Caco-2 (cell line): Measurements from ENCODE around the gene TEDC2. TPM values are rescaled to one million over a fixed set of nuclear protein-coding genes. Genes with fewer than 3 reads are reported as not detected.

Experiments
- BruUV-seq: library from RNA; stranded (reverse); fragments of 400-500 nt; replicated peaks from 2 replicates; lab custom pipeline; 2021; lab: Mats Ljungman, UMichigan
- CTCF ChIA-PET: fragments of 300-600 bp; sonication (Branson Sonifier 250); formaldehyde crosslinking; loops from one replicate; lab custom pipeline; 2022; ENCODE audit warnings: antibody characterized with exemption; lab: Charles Lee
- POLR2A ChIA-PET: fragments of 300-600 bp; sonication (Branson Sonifier 250); formaldehyde crosslinking; loops from one replicate; lab custom pipeline; 2022; ENCODE audit warnings: antibody characterized with exemption; lab: Charles Lee
- DNase-seq, 2 experiments: peaks; one replicate each; pipeline versions ENCODE4 v3.0.0 to v3.0.0-alpha.2; 2020 to 2022
- H3K27me3 ChIP-seq: replicated peaks from 2 replicates; pipeline ENCODE4 v1.6.0; 2011; ENCODE audit warnings: low read length; ENCODE audit not compliant: control insufficient read depth, insufficient read depth
- H3K36me3 ChIP-seq: 2 replicates; pipeline ENCODE4 v1.5.1; 2011; ENCODE audit warnings: low read length; ENCODE audit not compliant: control insufficient read depth, insufficient read depth
- H3K4me1 ChIP-seq: fragments of 250-450 bp; sonication (Bioruptor Pico); 2 replicates; pipeline ENCODE4 v1.5.1; 2020; ENCODE audit warnings: mild to moderate bottlenecking
- H3K4me3 ChIP-seq: 2 replicates; pipeline ENCODE4 v1.5.1; 2011; ENCODE audit warnings: low read depth, mild to moderate bottlenecking, control low read depth, low read length
- H3K9me3 ChIP-seq: fragments of 250-450 bp; sonication (Bioruptor Pico); 2 replicates; pipeline ENCODE4 v1.5.1; 2020; ENCODE audit warnings: mild to moderate bottlenecking, moderate library complexity
- H3K27ac Mint-ChIP-seq: one replicate; pipeline ENCODE4 v1.8.0; 2022; ENCODE audit warnings: mixed read lengths; ENCODE audit not compliant: unreplicated experiment
- H3K27me3 Mint-ChIP-seq: one replicate; pipeline ENCODE4 v1.8.0; 2022; ENCODE audit warnings: mixed read lengths; ENCODE audit not compliant: insufficient read depth, unreplicated experiment
- H3K36me3 Mint-ChIP-seq: one replicate; pipeline ENCODE4 v1.8.0; 2022; ENCODE audit warnings: mild to moderate bottlenecking, mixed read lengths; ENCODE audit not compliant: insufficient read depth, unreplicated experiment
- H3K4me1 Mint-ChIP-seq: one replicate; pipeline ENCODE4 v1.8.0; 2022; ENCODE audit warnings: low read depth, mixed read lengths; ENCODE audit not compliant: unreplicated experiment
- H3K4me3 Mint-ChIP-seq: one replicate; pipeline ENCODE4 v1.8.0; 2022; ENCODE audit warnings: mild to moderate bottlenecking, moderate library complexity, mixed read lengths; ENCODE audit not compliant: unreplicated experiment
- H3K9me3 Mint-ChIP-seq: one replicate; pipeline ENCODE4 v1.8.0; 2022; ENCODE audit warnings: mixed read lengths; ENCODE audit not compliant: unreplicated experiment
- intact Hi-C: fragments of 100-400 bp; cut with micrococcal nuclease; formaldehyde crosslinking; loops from one replicate; pipeline ENCODE4 v1.10.0; 2022; ENCODE audit not compliant: unreplicated experiment
- total RNA-seq: library from RNA; stranded (reverse); gene quantifications from 2 replicates; pipeline ENCODE4 v1.2.3, GENCODE V29; 2022
- TF ChIP-seq, protein P1 (sequence below), 2 experiments: fragments of 200-600 bp in 1 of 2; IDR thresholded peaks; 1 replicate in 1 of 2; 2 replicates in 1 of 2; pipeline versions ENCODE4 v1.5.1 to v1.8.0; 2011 to 2022; ENCODE audit warnings: antibody characterized with exemption in 1 of 2, control low read depth in 1 of 2, inconsistent platforms in 1 of 2, low read depth in 1 of 2, low read length in 1 of 2, mild to moderate bottlenecking in 1 of 2, moderate library complexity in 1 of 2; ENCODE audit not compliant: insufficient read depth in 1 of 2, severe bottlenecking in 1 of 2, unreplicated experiment in 1 of 2

The TEDC2 gene
- total RNA-seq, 1 experiment from 2014 or later, result 29.0 TPM

DNA sequence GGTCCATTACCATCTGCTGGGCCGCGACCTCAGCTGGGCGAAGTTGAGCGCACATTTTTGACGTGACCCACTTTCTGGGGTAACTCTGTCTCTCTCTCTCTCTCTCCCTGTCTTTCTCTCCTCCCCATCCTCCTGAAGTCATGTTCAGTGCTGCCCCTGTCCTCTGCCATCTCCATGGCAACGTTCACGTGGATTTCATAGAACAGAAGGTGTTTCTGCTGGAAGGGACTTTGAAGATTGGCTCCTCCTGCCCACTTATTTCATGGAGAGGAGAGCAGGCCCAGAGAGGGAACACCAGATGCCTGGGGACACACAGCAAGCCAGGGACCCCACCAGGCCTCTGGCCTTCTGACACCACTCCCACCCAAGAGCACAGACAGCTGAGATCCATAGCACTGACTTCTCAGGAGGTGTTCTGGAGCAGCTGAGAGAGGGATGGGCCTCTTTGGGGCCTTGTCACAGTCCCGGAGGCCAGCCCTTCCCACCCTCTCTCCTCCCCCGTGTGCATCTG is 34.8 kb upstream of the TEDC2 start:
- no TSS peak for BruUV-seq
- Histone ChIP-seq H3K9me3 (no peaks in the 10 kb centered on the region), H3K36me3 (no peaks in the 10 kb centered on the region), H3K4me3 (no peak overlapping the region), H3K4me1 (peaks cover 7% of the 10 kb centered on the region), H3K27me3 (no peaks in the 10 kb centered on the region)
- TF ChIP-seq, protein P1, sequence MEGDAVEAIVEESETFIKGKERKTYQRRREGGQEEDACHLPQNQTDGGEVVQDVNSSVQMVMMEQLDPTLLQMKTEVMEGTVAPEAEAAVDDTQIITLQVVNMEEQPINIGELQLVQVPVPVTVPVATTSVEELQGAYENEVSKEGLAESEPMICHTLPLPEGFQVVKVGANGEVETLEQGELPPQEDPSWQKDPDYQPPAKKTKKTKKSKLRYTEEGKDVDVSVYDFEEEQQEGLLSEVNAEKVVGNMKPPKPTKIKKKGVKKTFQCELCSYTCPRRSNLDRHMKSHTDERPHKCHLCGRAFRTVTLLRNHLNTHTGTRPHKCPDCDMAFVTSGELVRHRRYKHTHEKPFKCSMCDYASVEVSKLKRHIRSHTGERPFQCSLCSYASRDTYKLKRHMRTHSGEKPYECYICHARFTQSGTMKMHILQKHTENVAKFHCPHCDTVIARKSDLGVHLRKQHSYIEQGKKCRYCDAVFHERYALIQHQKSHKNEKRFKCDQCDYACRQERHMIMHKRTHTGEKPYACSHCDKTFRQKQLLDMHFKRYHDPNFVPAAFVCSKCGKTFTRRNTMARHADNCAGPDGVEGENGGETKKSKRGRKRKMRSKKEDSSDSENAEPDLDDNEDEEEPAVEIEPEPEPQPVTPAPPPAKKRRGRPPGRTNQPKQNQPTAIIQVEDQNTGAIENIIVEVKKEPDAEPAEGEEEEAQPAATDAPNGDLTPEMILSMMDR (IDR thresholded peaks at IDR 0.05; ENCODE audit: insufficient read depth in 1 of 2, low read depth in 1 of 2, low read length in 1 of 2, severe bottlenecking in 1 of 2, unreplicated experiment in 1 of 2), result no peak
- Mint-ChIP-seq H3K4me3 (no peak overlapping the region), H3K36me3 (peaks cover 19% of the 10 kb centered on the region), H3K4me1 (peaks cover 18% of the 10 kb centered on the region), H3K9me3 (no peaks in the 10 kb centered on the region), H3K27me3 (no peaks in the 10 kb centered on the region), H3K27ac (no peak overlapping the region)
- CTCF ChIA-PET, result no interaction called here
- DNase-seq, result peak in 1 of 2 experiments; percentile 22
- intact Hi-C loops, result loop anchor here (10.0 kb wide), 1 partner anchor 160 kb away; the partner anchor contains the start of gene RNPS1
- POLR2A ChIA-PET, result no interaction called here

DNA sequence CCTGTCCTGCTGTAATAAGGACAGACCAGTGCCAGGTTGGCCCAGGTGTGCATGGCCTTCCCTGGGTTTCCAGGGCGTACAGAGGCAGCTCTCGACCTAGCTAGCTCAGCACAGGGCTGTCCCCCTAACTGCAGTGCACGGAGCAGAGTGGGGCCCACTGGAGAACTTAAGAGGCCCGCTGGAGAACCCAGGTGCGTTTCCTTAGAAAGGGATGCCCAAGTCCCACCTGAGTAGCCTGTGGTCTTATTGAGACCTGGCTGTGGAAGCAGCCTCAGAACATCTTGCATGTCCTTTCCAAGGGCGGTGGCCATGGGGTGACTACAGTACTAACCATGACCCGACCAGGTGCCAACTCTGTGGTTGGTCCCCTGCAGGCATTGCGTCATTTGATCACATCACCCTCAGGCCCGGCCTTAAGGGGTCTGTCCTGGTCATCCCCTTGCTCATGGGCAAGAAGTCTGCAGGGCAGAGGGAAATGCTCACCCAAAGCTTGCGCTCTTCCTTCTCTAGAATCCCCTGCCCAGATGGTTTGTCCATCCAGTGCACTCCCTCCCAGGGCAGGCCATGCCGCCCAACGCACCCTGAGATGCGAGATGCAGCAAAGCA is 34.0 kb upstream of the TEDC2 start:
- intact Hi-C loops, result loop anchor here (10.0 kb wide), 1 partner anchor 161 kb away; the partner anchor contains the start of gene RNPS1
- no peak overlapping the region for H3K4me3 ChIP-seq
- Mint-ChIP-seq H3K36me3 (peaks cover 26% of the 10 kb centered on the region), H3K4me1 (peaks cover 21% of the 10 kb centered on the region), H3K27me3 (no peaks in the 10 kb centered on the region), H3K4me3 (no peak overlapping the region), H3K27ac (no peak overlapping the region), H3K9me3 (no peaks in the 10 kb centered on the region)
- TF ChIP-seq, protein P1 (IDR thresholded peaks at IDR 0.05; ENCODE audit: insufficient read depth in 1 of 2, low read depth in 1 of 2, low read length in 1 of 2, severe bottlenecking in 1 of 2, unreplicated experiment in 1 of 2), result no peak
- peaks cover 13% of the 10 kb centered on the region for H3K4me1 ChIP-seq
- BruUV-seq, result no TSS peak
- no peaks in the 10 kb centered on the region for H3K27me3 ChIP-seq
- POLR2A ChIA-PET, result no interaction called here
- peak in 1 of 2 experiments; percentile 23 for DNase-seq
- CTCF ChIA-PET, result interaction anchor here (0.6 kb wide), 1 partner anchor 13 kb away, joined by 4 read pairs; no protein-coding TSS in a partner anchor
- no peaks in the 10 kb centered on the region for H3K9me3 ChIP-seq
- H3K36me3 ChIP-seq, result no peaks in the 10 kb centered on the region

DNA sequence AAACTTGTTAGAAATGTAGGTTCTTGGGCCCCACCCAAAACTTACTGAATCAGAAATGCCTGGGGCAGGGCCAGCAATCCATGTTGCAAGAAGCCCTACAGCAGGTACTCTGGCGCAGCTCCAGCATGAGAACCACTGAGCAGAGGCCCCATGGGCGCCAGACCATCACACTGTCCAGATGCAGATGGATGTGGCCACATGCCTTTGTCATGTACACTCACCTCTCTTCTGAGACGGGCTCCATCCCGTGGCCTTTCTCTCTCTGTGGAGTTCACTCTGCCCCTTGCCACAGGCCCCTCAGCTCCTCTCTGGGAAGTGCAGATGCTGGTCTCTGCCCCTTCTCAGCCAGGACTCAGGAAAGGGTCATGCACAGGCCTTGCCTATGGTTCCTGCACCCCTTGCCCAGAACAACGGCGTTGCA is 33.0 kb upstream of the TEDC2 start:
- Histone ChIP-seq H3K9me3 (no peaks in the 10 kb centered on the region), H3K4me1 (peaks cover 15% of the 10 kb centered on the region), H3K27me3 (no peaks in the 10 kb centered on the region), H3K36me3 (no peaks in the 10 kb centered on the region), H3K4me3 (no peak overlapping the region)
- POLR2A ChIA-PET, result no interaction called here
- DNase-seq, result peak in 1 of 2 experiments; percentile 25
- intact Hi-C loops, result loop anchor here (10.0 kb wide), 1 partner anchor 162 kb away; the partner anchor contains the start of gene RNPS1
- TF ChIP-seq, protein P1 (IDR thresholded peaks at IDR 0.05; ENCODE audit: insufficient read depth in 1 of 2, low read depth in 1 of 2, low read length in 1 of 2, severe bottlenecking in 1 of 2, unreplicated experiment in 1 of 2), result no peak
- CTCF ChIA-PET, result no interaction called here
- H3K27ac Mint-ChIP-seq, result no peak overlapping the region
- no peaks in the 10 kb centered on the region for H3K9me3 Mint-ChIP-seq
- H3K4me1 Mint-ChIP-seq, result peaks cover 21% of the 10 kb centered on the region
- no peak overlapping the region for H3K4me3 Mint-ChIP-seq
- H3K36me3 Mint-ChIP-seq, result peaks cover 29% of the 10 kb centered on the region
- no peaks in the 10 kb centered on the region for H3K27me3 Mint-ChIP-seq
- no TSS peak for BruUV-seq
